Subcutaneous abdominal adipose tissue (tissue), 5 donors: Measurements from ENCODE around the gene WNT3A.

Experiments used
- H3K27ac ChIP-seq: one replicate; pipeline ENCODE4 v1.7.0; 2013; ENCODE audit warnings: low read depth, mild to moderate bottlenecking, inconsistent platforms, low read length, moderate library complexity
- H3K27me3 ChIP-seq, 5 donors: one replicate each; pipeline ENCODE4 v1.7.0; 2013; ENCODE audit warnings: low read length in 5 of 5, inconsistent platforms in 1 of 5; ENCODE audit not compliant: control insufficient read depth in 5 of 5, insufficient read depth in 4 of 5
- H3K36me3 ChIP-seq, 5 donors: one replicate each; pipeline ENCODE4 v1.7.0; 2013; ENCODE audit warnings: low read length in 5 of 5; ENCODE audit not compliant: control insufficient read depth in 5 of 5, insufficient read depth in 5 of 5
- H3K4me1 ChIP-seq, 5 donors: one replicate each; pipeline ENCODE4 v1.7.0; 2013; ENCODE audit warnings: low read length in 5 of 5, mild to moderate bottlenecking in 3 of 5, moderate library complexity in 1 of 5; ENCODE audit not compliant: control insufficient read depth in 5 of 5, insufficient read depth in 5 of 5
- H3K4me3 ChIP-seq, 5 donors: one replicate each; pipeline ENCODE4 v1.7.0; 2013; ENCODE audit warnings: low read length in 5 of 5, low read depth in 1 of 5
- H3K9ac ChIP-seq, 5 donors: one replicate each; pipeline ENCODE4 v1.7.0; 2013; ENCODE audit warnings: low read length in 5 of 5, mild to moderate bottlenecking in 4 of 5, moderate library complexity in 3 of 5
- H3K9me3 ChIP-seq, 5 donors: one replicate each; pipeline ENCODE4 v1.7.0; 2013; ENCODE audit warnings: low read length in 5 of 5; ENCODE audit not compliant: control insufficient read depth in 5 of 5
- donor health status: healthy.
- donor health status: healthy.
- donor health status: healthy.
- donor health status: healthy.
- donor health status: healthy.

WNT3A gene

GRCh38 chr1:228092342-228093049, 85.7 kb downstream of the WNT3A start:
- H3K27me3 ChIP-seq = no peaks in the 10 kb centered on the region
- H3K4me3 ChIP-seq = no peak overlapping the region
- H3K4me1 ChIP-seq = peaks cover 23 to 75% (median 71%) of the 10 kb centered on the region in 5 donors
- H3K9ac ChIP-seq = peak overlapping the region in 2 of 5 donors; percentile 3 to 26
- peaks cover 3 to 12% (median 8%) of the 10 kb centered on the region in 5 donors for H3K9me3 ChIP-seq
- H3K27ac ChIP-seq = peak overlapping the region; percentile 30
- peaks cover 0 to 31% (median 27%) of the 10 kb centered on the region in 5 donors for H3K36me3 ChIP-seq

DNA sequence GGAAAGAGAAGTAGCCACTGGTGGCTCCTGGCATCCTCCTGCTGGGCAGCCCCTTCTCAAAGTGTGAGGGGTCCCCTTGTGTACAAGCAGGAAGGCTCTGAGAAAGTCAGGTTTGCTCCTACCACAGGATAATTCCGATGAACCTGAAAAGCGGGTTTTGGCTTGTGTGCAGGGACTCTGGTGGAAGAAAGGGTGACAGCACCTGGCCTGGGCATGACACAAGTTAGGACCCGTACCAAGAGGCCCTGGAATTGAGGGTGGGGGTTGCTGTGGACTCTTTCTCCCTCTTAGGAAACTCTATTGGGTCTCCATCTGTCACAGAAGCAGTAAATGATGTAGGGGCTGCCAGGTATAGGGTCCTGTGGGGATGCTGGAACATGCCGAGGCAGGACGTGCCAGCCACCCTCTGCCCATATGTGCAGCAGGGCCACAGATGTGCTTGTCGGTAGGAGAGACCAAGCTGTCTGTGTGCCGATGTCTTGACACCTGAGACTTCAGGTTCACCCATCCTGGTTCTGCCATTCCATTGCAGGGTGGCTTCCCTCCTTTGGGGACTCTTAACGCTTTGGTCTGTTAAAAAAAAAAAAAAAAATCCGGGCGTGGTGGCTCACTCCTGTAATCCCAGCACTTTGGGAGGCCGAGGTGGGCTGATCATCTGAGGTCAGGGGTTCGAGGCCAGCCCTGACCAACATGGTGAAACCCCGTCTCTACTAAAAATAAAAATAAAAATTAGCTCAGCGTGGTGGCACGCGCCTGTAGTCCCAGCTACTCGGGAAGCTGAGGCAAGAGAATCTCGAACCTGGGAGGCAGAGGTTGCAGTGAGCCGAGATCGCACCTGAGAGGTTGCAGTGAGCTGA, 86.5 kb downstream of the WNT3A start:
- Histone ChIP-seq H3K9ac (no peak overlapping the region), H3K36me3 (peaks cover 0 to 39% (median 35%) of the 10 kb centered on the region in 5 donors), H3K27ac (no peak overlapping the region), H3K4me3 (no peak overlapping the region), H3K9me3 (peaks cover 3 to 12% (median 8%) of the 10 kb centered on the region in 5 donors), H3K4me1 (peaks cover 23 to 67% (median 63%) of the 10 kb centered on the region in 5 donors), H3K27me3 (no peaks in the 10 kb centered on the region)

- Histone ChIP-seq H3K4me1 (peaks cover 17 to 54% (median 51%) of the 10 kb centered on the region in 5 donors), H3K27ac (no peak overlapping the region), H3K36me3 (peaks cover 0 to 45% (median 42%) of the 10 kb centered on the region in 5 donors), H3K4me3 (no peak overlapping the region), H3K9ac (no peak overlapping the region), H3K27me3 (no peaks in the 10 kb centered on the region), H3K9me3 (peaks cover 3 to 12% (median 8%) of the 10 kb centered on the region in 5 donors)
Measured at GRCh38 chr1:228094432-228095016, 87.7 kb downstream of the WNT3A start.

- peaks cover 0 to 51% (median 48%) of the 10 kb centered on the region in 5 donors for H3K36me3 ChIP-seq
- no peak overlapping the region for H3K27ac ChIP-seq
- no peak overlapping the region for H3K4me3 ChIP-seq
- H3K9ac ChIP-seq = no peak overlapping the region
- peaks cover 3 to 12% (median 8%) of the 10 kb centered on the region in 5 donors for H3K9me3 ChIP-seq
- no peaks in the 10 kb centered on the region for H3K27me3 ChIP-seq
- peaks cover 12 to 48% (median 45%) of the 10 kb centered on the region in 5 donors for H3K4me1 ChIP-seq
Measured at GRCh38 chr1:228095161-228095560, 88.4 kb downstream of the WNT3A start.

- Histone ChIP-seq H3K4me1 (peaks cover 5 to 40% (median 37%) of the 10 kb centered on the region in 5 donors), H3K4me3 (no peak overlapping the region), H3K27ac (no peak overlapping the region), H3K9ac (no peak overlapping the region), H3K9me3 (peaks cover 3 to 12% (median 8%) of the 10 kb centered on the region in 5 donors), H3K27me3 (no peaks in the 10 kb centered on the region), H3K36me3 (peaks cover 0 to 58% (median 53%) of the 10 kb centered on the region in 5 donors)
Measured at GRCh38 chr1:228095938-228096337, 89.1 kb downstream of the WNT3A start.

GRCh38 chr1:228096416-228097332, 89.9 kb downstream of the WNT3A start:
- no peak overlapping the region for H3K4me3 ChIP-seq
- H3K9me3 ChIP-seq = peaks cover 3 to 12% (median 8%) of the 10 kb centered on the region in 5 donors
- no peak overlapping the region for H3K9ac ChIP-seq
- no peaks in the 10 kb centered on the region for H3K27me3 ChIP-seq
- peaks cover 0 to 61% (median 53%) of the 10 kb centered on the region in 5 donors for H3K36me3 ChIP-seq
- no peak overlapping the region for H3K27ac ChIP-seq
- peaks cover 2 to 36% (median 35%) of the 10 kb centered on the region in 5 donors for H3K4me1 ChIP-seq

DNA sequence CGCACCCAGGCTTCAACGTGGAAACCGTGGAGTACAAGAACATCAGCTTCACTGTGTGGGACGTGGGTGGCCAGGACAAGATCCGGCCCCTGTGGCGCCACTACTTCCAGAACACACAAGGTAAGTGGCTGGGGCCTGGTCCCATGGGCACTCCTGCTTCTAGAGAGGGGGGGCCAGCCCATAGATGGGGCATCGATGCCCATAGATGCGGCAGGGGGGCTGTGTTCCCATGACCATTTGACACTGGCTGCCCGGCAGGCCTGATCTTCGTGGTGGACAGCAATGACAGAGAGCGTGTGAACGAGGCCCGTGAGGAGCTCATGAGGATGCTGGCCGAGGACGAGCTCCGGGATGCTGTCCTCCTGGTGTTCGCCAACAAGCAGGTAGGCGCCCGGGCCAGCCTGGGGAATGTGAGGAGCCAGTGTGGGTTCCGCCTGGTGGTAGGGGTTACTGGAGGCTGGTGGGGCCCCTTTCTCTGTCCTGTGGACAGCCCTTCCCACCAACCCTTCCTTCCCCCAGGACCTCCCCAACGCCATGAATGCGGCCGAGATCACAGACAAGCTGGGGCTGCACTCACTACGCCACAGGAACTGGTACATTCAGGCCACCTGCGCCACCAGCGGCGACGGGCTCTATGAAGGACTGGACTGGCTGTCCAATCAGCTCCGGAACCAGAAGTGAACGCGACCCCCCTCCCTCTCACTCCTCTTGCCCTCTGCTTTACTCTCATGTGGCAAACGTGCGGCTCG, 90.7 kb downstream of the WNT3A start:
- peaks cover 0 to 57% (median 51%) of the 10 kb centered on the region in 5 donors for H3K36me3 ChIP-seq
- no peak overlapping the region for H3K4me3 ChIP-seq
- H3K9ac ChIP-seq = no peak overlapping the region
- no peaks in the 10 kb centered on the region for H3K27me3 ChIP-seq
- H3K9me3 ChIP-seq = peaks cover 3 to 12% (median 8%) of the 10 kb centered on the region in 5 donors
- H3K27ac ChIP-seq = no peak overlapping the region
- H3K4me1 ChIP-seq = peaks cover 0 to 36% (median 35%) of the 10 kb centered on the region in 5 donors

DNA sequence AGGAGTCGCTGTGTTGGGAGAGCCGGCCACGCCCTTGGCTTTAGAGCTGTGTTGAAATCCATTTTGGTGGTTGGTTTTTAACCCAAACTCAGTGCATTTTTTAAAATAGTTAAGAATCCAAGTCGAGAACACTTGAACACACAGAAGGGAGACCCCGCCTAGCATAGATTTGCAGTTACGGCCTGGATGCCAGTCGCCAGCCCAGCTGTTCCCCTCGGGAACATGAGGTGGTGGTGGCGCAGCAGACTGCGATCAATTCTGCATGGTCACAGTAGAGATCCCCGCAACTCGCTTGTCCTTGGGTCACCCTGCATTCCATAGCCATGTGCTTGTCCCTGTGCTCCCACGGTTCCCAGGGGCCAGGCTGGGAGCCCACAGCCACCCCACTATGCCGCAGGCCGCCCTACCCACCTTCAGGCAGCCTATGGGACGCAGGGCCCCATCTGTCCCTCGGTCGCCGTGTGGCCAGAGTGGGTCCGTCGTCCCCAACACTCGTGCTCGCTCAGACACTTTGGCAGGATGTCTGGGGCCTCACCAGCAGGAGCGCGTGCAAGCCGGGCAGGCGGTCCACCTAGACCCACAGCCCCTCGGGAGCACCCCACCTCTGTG, 91.6 kb downstream of the WNT3A start:
- Histone ChIP-seq H3K27ac (no peak overlapping the region), H3K4me3 (no peak overlapping the region), H3K36me3 (peaks cover 0 to 56% (median 43%) of the 10 kb centered on the region in 5 donors), H3K9ac (no peak overlapping the region), H3K9me3 (peaks cover 3 to 12% (median 8%) of the 10 kb centered on the region in 5 donors), H3K27me3 (no peaks in the 10 kb centered on the region), H3K4me1 (peaks cover 0 to 35% (median 28%) of the 10 kb centered on the region in 5 donors)
